IPS DF 4.7 (cell line): Measurements from ENCODE around the gene BNIP3.
"Not testable (repeated sequence)": the region's sequence is repeated elsewhere in the genome, so short reads cannot be mapped to it uniquely, and the experiment has no call there.

ENCODE experiments used
- DNase-seq: peaks from one replicate; pipeline ENCODE4 v3.0.0-alpha.2; 2013; ENCODE audit warnings: low spot score; ENCODE audit errors: extremely low read depth

BNIP3 gene

DNA sequence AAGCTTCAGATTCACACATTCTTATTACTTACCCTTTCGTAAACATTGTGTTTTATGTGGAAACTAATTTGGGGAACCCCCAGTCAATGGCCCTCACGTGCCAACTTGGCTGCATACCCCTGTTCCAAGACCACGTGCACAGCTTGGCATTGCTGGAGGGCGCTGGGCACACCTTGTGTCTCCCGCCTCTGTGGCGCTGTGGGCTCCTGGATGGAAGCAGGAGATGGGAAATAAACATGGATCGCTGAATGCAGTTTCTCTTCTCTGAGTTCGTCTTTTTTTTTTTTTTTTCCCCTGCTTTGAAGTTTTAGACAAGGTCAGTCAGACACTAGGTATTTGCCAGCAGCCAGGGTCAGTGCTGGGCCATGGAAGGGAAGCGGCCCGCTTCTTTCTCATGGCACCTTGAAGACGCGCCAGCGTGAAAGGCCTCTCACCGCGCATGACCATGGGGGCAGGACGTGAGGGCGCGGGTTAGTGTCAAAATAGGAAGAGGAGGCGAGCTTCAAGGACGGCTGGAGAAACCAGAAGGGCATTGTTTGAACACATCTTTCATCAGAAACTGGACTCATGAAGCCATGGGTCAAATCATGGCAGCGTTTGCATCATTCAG, 27.3 kb downstream of the BNIP3 start:
- DNase-seq, result no peak

GRCh38 chr10:131949908-131950307, 31.8 kb downstream of the BNIP3 start:
- not testable (repeated sequence) for DNase-seq

GRCh38 chr10:131949041-131949862, 32.5 kb downstream of the BNIP3 start:
- no peak for DNase-seq

DNA sequence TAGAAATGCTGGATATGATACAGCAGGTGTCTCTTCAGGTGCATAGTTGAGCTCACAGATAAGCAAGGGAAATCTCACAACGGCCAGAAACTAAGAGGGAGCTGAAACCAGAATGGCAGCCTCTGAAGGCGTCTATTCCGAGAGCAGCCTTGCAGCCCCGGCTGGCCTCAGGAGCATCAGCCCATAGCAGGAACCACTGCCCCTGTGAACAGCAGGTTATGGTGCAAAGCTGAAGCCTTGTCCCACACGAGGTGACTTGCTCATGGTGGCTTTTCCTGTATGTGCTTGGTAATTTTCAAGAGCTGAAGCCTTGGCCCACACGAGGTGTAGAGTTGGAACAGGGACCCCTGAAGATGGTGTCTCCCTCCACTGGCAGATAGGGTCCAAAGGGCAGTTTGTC, 33.2 kb downstream of the BNIP3 start:
- DNase-seq, result no peak

GRCh38 chr10:131947631-131948347, 33.9 kb downstream of the BNIP3 start:
- no peak for DNase-seq

GRCh38 chr10:131946880-131947279, 34.8 kb downstream of the BNIP3 start:
- DNase-seq, result no peak

GRCh38 chr10:131946321-131946751, 35.4 kb downstream of the BNIP3 start:
- DNase-seq, result no peak

- DNase-seq, result no peak
Observed at GRCh38 chr10:131944976-131945695, 36.6 kb downstream of the BNIP3 start.

- DNase-seq, result no peak
Observed at GRCh38 chr10:131944412-131944811, 37.3 kb downstream of the BNIP3 start.

- DNase-seq, result no peak
Observed at GRCh38 chr10:131943021-131943814, 38.5 kb downstream of the BNIP3 start.

DNA sequence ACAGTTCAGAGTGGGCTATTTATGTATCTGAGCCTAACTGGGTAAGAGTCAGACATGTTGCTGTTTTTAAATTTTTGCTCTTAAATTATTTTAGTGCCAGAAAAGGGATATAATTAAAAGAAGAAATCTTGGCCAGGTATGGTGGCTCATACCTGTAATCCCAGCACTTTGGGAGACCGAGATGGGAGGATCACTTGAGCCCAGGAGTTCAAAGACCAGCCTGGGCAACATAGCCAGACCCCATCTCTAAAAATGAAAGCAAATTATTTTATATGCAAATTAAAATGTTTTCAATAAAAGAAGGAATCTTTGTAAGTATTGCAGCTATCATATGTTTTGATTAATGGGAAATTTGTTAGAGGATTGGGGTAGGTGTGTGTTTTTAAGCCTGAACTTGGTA, 39.3 kb downstream of the BNIP3 start:
- DNase-seq, result no peak

GRCh38 chr10:131938681-131939080, 43.0 kb downstream of the BNIP3 start:
- no peak for DNase-seq

DNA sequence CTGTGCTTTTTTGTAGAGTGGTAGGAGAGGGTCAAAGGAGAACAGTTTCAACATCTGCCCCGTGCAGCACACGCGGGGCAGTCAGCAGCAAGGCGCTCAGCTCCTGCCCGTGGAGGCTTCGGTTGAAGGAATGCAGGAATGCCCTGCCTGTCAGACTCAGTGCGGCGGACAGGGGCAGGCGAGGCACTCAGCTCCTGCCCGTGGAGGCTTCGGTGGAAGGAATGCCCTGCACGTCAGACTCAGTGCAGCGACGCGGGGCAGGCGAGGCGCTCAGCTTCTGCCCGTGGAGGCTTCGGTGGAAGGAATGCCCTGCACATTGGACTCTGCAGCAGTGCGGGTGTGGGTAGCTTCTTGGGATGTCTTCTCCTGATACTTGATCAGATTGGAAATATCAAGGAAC, 43.9 kb downstream of the BNIP3 start:
- DNase-seq, result no peak

DNA sequence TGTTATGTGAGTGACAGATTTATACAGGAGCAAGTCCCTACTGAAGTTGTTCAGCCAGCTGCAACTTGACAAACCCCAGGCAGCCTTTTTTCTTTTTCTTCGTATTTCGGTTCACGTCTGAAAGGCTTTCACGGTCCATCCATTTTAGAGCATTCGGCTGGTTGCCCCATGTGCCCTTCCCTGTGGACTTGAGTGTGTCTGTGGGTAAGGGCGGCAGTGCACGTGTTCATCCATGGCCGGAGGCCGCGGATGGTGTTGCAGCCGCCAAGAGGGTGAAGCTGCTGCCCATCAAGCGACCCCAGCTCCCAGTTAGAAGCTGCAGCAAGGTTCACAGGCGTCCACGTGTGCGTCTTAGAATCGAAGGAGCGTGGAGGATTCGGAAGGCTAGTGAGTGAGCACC, 45.0 kb downstream of the BNIP3 start:
- DNase-seq, result no peak

- DNase-seq, result no peak
Observed at GRCh38 chr10:131936294-131936693, 45.4 kb downstream of the BNIP3 start.

- DNase-seq, result no peak
Observed at GRCh38 chr10:131935260-131935659, 46.5 kb downstream of the BNIP3 start.

DNA sequence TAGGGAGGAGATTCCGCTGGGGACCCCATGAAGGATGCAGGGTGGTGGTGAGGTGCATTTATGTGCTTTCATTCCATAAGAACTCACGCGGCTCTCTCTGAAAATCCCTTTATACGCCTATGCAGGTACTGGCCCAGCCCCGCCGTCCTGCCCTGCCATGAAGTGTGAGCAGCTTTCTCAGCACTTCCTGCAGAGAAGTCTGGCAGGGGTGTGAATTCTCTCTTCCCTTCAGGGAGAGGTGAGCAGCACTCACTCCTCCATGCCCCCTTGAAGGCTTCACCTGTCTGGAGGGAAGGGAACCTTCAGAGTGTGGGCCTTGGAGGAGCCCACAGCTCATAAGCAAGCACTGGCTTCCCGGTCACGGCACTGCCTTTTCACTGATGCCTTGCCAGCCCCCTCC, 47.0 kb downstream of the BNIP3 start:
- no peak for DNase-seq

DNA sequence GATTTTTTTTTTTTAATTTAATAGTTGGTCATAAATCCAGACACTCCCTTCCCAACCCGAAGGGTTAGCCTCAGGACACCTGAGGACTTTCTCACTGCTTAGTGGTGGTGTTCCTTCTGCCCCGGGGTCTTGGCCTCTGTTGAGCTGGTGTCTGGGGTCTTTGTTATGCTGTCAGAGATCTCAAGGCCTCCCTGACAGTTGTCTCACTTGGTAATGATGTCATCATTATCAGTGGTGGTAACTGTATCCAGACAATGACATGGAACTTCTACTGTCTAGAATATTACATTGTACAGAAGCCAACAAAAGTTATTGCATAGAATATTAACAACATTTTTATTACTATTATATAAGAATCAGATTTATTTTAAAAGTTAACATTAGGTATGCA, 48.0 kb downstream of the BNIP3 start:
- no peak for DNase-seq

DNA sequence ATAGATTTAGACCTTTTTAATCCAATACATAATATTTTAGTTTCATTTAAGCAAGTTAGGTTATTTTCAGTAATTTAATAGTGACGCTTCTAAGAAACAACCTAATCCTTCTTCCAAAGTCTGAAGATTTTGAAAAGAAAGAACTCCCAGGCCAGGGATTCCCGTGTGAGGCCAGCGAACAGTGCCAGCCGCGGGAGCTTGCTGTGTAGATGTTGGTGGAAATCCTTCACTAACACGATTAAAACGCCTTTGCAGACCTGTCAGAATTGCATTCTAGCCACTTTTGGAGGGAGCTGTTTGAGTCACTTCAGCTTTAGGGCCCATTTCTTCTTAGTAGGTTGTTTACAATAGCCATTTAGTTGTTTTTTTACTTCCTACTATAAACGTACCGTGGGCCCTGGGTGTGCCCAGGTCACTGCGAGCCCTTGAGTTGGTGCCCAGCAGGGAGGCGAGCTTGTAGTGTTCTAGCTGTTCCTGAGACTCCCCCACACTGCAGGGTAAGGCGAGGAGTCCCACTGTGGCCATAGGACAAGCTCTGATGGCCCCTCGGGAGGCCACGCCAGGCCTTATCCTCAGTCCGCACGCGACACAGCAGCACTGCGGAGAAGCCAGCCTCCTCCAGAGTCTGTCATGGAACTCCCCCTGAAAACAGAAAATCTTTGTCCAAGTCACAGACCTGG, 48.6 kb downstream of the BNIP3 start:
- DNase-seq, result no peak

- DNase-seq, result no peak
Observed at GRCh38 chr10:131931981-131932380, 49.7 kb downstream of the BNIP3 start.
